Activated CD4-positive, alpha-beta T cell treated with anti-CD3 and anti-CD28 coated beads, Interleukin-2, amount 10 ng/mL, durations not matched to agents 7 days and 5 days (primary cell): ENCODE results near the gene PEMT. TPM values are rescaled to one million over a fixed set of nuclear protein-coding genes. Genes with fewer than 3 reads are reported as not detected.
A peak's percentile ranks its signal among the peaks of the same experiment; 100 is the strongest.

ENCODE experiments used
- CTCF ChIA-PET: fragments of 350-600 bp; sonication (Branson Sonifier 250); formaldehyde crosslinking; loops from one replicate; lab custom pipeline; 2021; ENCODE audit warnings: antibody characterized with exemption; lab: Charles Lee
- POLR2A ChIA-PET: fragments of 350-600 bp; sonication (Branson Sonifier 250); formaldehyde crosslinking; loops from one replicate; lab custom pipeline; 2021; ENCODE audit warnings: antibody characterized with exemption; lab: Charles Lee
- DNase-seq: peaks from one replicate; pipeline ENCODE4 v3.0.0-alpha.2; 2020
- H3K27ac Mint-ChIP-seq: one replicate; pipeline ENCODE4 v1.8.0; 2021; ENCODE audit warnings: mild to moderate bottlenecking, moderate library complexity, mixed read lengths
- H3K27me3 Mint-ChIP-seq: one replicate; pipeline ENCODE4 v1.8.0; 2021; ENCODE audit warnings: mixed read lengths
- H3K36me3 Mint-ChIP-seq: one replicate; pipeline ENCODE4 v1.8.0; 2021; ENCODE audit warnings: low read depth, mixed read lengths
- H3K4me1 Mint-ChIP-seq: one replicate; pipeline ENCODE4 v1.8.0; 2021; ENCODE audit warnings: mixed read lengths
- H3K4me3 Mint-ChIP-seq: one replicate; pipeline ENCODE4 v1.8.0; 2021; ENCODE audit warnings: mild to moderate bottlenecking, moderate library complexity, mixed read lengths
- H3K9me3 Mint-ChIP-seq: one replicate; pipeline ENCODE4 v1.8.0; 2021; ENCODE audit warnings: mixed read lengths
- total RNA-seq, 2 experiments: library from RNA; stranded (reverse); gene quantifications; one replicate each; pipeline ENCODE4 v1.2.3, GENCODE V29; 2021

Gene PEMT
- total RNA-seq, 2 experiments from 2014 or later = 10.8 to 17.3 TPM

DNA sequence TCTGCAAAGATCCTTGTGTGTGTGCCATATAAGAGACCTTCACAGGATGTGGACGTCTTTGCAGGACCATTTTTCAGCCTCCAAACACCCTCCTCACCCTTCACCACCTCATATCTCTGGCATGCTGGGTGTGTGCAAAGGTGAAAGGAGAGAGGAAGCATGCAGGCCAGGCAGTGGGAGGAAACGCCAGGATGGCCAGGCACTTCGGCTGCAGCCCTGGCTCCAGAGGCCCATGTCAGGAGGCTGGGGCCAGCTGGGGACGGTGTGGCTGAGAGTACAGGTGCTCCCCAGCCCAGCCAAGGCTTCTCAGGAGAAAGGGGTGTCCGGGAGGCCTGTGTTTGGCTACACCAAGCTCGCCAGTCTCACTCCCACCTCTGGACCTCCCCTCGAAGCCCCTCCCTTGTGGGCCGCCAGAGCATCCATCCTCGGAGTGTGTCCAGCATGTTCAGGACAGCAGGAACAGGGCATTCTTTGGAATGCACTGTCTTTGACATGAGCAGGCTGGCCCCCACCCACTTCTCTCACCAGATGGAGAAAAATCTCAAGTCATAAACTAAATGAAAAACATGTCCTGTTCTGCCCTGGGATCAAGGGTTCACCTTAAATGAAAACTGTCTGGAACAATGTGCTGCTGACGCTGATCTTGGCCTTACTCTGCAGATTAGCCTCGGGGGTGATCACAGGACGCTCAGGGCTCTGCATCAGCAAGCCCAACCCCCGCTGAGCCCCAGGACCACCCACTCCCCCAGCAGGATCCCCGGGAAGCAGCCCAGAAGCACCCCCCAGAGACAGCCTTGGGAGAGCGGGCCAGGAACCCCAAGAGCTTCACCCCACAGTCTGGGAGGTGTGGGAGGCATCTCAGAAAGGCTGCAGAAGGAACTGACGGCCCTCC lies 15.9 kb downstream of the PEMT start:
- no peak for DNase-seq
- ChIA-PET POLR2A (no interaction called here), CTCF (interaction anchor here (0.7 to 1.0 kb wide), 2 partner anchors 8 to 34 kb away, joined by 3 read pairs; no protein-coding TSS in a partner anchor)
- Mint-ChIP-seq H3K36me3 (peaks cover 4% of the 10 kb centered on the region), H3K4me3 (no peak overlapping the region), H3K27me3 (no peaks in the 10 kb centered on the region), H3K4me1 (no peaks in the 10 kb centered on the region), H3K27ac (no peak overlapping the region), H3K9me3 (no peaks in the 10 kb centered on the region)

DNA sequence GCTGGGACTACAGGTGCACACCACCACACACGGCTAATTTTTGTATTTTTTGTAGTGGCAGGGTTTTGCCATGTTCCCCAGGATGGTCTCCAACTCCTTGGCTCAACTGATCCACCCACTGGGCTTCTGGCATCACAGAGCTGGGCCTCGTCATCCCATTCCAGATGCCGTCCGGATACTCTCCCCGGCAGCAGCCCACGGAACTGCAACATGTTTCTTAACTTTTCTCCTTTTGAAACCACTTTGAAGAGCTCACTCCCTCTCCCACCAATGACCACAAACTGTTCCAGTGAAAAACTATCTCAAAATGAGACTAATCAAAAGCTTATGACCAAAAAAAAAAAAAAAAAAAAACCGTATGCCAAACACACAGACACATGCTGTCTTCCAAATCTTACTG lies 17.6 kb downstream of the PEMT start:
- H3K4me3 Mint-ChIP-seq = no peak overlapping the region
- H3K27me3 Mint-ChIP-seq = no peaks in the 10 kb centered on the region
- H3K4me1 Mint-ChIP-seq = no peaks in the 10 kb centered on the region
- no peaks in the 10 kb centered on the region for H3K9me3 Mint-ChIP-seq
- peaks cover 4% of the 10 kb centered on the region for H3K36me3 Mint-ChIP-seq
- CTCF ChIA-PET = interaction anchor here (0.8 to 1.4 kb wide), 3 partner anchors 9 to 221 kb away, joined by 3 to 5 read pairs (median 3); no protein-coding TSS in a partner anchor
- H3K27ac Mint-ChIP-seq = no peak overlapping the region
- POLR2A ChIA-PET = interaction anchor here (0.6 kb wide), 1 partner anchor 129 kb away, joined by 3 read pairs; no protein-coding TSS in a partner anchor
- DNase-seq = no peak

DNA sequence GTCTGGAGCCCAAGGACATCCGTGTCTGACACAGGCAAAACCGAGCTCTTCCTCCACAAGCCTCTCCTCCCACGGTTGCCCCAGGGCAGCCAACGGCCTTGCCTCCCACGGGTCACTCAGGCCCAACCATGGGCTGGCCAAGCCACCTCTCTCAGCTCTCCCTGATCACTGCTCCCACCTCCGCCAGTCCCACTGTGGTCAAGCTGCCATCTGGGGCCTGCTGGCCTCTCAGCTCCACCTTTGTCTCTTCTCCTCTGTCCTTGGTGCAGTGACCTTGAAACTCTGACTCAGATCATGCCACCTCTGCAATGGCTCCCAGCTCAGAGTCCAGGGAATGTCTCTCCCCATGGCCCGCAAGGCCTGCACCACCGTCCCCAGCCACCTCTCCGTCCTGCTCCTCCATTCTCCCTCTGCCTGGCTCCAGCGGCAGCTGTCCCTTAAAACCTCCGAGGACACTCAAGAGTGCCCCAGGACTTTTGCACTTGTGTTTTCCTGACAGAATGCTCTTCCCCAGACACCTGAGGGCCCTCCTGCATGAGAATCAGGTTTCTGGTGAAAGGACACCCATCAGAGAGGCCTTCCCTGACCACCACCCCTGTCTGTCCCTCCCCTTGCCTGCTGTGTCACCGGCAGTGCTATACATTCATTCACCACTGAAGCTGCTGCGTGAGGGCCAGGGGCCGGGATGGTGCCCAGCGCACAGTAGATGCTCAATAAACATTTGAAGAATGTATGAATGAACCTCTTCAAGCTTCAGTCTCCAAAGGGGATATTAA lies 19.3 kb downstream of the PEMT start:
- no peak for DNase-seq
- Mint-ChIP-seq H3K4me1 (no peaks in the 10 kb centered on the region), H3K27ac (no peak overlapping the region), H3K4me3 (no peak overlapping the region), H3K9me3 (no peaks in the 10 kb centered on the region), H3K36me3 (peaks cover 4% of the 10 kb centered on the region), H3K27me3 (no peaks in the 10 kb centered on the region)
- CTCF ChIA-PET = interaction anchor here (1.5 kb wide), 1 partner anchor 75 kb away, joined by 3 read pairs; no protein-coding TSS in a partner anchor
- POLR2A ChIA-PET = no interaction called here

DNA sequence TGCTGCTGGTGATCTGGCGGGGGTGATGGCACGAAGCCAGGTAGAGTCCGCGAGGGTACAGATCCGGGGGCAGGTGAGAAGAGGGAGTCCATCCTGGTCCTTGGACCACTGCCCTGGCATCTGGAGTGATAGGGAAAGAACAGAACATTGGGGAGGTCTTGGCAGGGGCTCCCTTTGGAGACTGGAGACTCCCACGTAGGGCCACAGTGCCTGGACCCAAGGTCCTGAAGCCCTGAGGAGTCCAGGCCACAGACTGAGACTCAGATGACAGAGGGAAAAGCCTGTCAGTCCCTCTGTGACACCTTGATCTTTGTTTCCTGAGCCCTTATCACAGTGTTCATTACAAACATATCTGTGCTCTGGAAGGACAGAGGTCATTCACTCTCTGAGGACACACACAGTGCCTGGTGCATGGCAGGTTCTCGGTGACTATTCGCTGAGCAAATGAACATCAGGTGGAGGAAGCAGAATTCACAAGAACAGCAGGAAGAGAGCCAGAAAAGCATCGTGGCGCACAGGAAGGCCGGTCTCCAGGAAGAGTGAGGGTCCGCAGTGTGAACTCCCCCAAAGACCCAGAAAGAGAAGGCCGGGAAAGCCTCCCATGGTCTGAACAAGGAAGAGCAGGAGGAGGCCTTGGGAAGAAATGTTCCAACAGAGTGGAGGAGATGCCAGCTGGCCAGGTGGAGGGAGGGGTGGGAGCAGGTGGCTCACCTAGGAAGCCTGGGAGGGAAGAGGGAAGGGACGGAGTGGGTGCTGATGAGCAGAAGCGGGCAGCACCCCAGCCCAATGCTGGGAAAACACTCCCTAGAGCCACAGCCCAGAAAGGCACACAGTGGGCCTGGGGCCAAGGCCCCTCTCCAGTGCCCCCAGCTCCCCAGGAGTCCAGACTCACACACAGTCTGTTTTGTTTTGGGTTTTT lies 20.5 kb downstream of the PEMT start:
- CTCF ChIA-PET = interaction anchor here (1.5 kb wide), 1 partner anchor 74 kb away, joined by 3 read pairs; no protein-coding TSS in a partner anchor
- peaks cover 4% of the 10 kb centered on the region for H3K36me3 Mint-ChIP-seq
- H3K27ac Mint-ChIP-seq = no peak overlapping the region
- no peak for DNase-seq
- POLR2A ChIA-PET = no interaction called here
- H3K27me3 Mint-ChIP-seq = no peaks in the 10 kb centered on the region
- H3K9me3 Mint-ChIP-seq = no peaks in the 10 kb centered on the region
- H3K4me1 Mint-ChIP-seq = no peaks in the 10 kb centered on the region
- no peak overlapping the region for H3K4me3 Mint-ChIP-seq

DNA sequence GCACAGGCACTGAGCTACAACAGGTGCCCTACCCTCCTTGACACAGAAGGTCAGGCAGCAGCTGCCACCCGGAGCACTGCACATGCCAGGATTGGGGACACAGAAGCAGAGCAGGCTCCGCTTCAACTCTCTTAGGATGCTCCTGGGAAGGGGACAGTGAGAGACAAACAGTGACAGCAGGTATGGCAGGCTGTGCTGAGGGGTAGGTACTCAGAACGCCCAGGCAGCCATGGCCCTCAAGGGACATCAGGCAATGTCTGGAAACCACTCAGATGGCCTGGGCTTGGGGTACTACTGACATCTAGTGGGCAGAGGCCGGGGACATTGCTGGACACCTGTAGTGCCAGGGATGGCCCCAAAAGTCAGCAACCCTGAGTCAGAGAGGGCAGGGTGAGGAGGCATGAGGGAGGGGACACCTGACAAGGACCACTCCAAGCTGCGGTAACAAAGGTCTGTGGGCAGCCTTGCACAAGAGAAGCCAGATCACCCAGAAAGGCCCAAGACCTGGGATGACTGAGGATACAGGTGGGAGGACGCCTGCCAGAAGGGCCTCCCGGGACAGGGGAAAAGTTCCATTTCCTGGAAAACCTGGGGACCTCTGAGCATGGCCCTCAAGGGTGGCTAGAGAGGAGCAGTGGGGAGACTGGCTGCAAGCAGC lies 21.2 kb downstream of the PEMT start:
- Mint-ChIP-seq H3K27me3 (no peaks in the 10 kb centered on the region), H3K36me3 (peaks cover 3% of the 10 kb centered on the region), H3K27ac (no peak overlapping the region), H3K4me3 (no peak overlapping the region), H3K9me3 (no peaks in the 10 kb centered on the region), H3K4me1 (no peaks in the 10 kb centered on the region)
- DNase-seq = no peak
- ChIA-PET POLR2A (no interaction called here), CTCF (interaction anchor here (2.1 kb wide), 1 partner anchor 73 kb away, joined by 8 read pairs; no protein-coding TSS in a partner anchor)

DNA sequence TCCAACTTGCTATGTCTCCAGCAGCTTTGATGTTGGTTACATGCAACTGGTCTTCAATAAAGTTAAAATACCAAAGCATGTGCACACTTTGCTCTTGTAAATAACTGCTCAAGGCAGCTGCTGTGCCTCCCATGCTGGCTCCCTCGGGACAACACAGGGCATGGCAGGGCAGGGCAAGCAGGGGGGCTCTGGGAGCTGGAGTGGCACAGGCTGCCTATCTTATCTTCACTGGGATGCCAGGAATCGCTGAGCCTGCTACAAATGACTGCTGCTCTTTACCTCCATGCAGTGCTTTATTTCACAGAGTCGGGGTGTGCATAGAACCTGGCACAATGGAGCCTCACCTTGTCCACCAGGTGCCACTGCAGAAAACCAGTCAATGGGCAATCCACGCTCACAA lies 21.8 kb downstream of the PEMT start:
- no peaks in the 10 kb centered on the region for H3K4me1 Mint-ChIP-seq
- no peak overlapping the region for H3K27ac Mint-ChIP-seq
- POLR2A ChIA-PET = no interaction called here
- no peak overlapping the region for H3K4me3 Mint-ChIP-seq
- no peaks in the 10 kb centered on the region for H3K27me3 Mint-ChIP-seq
- CTCF ChIA-PET = interaction anchor here (1.3 to 2.1 kb wide), 4 partner anchors 8 to 216 kb away, joined by 3 to 8 read pairs (median 4); no protein-coding TSS in a partner anchor
- no peaks in the 10 kb centered on the region for H3K9me3 Mint-ChIP-seq
- H3K36me3 Mint-ChIP-seq = no peaks in the 10 kb centered on the region
- DNase-seq = no peak

DNA sequence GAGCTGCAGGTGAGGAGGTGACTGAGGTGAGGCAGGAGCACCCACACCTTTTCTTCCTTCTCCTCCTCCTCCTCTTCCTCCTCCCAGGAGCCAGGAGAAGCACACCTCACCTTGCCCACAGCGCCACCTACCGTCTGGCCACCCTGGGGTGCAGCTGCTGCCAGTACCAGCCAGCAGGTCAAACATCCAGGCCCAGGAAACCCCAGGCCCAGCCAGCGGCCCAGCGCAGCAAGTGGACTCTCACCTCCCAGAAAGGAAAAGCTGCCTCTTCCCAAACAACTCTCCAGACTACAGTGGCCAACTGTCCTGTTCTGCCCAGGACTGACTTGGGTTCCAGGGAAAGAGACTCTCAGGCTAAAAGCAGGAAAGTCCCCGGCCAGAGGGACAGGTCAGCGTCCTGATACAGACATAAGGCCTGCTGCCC lies 22.7 kb downstream of the PEMT start:
- H3K27ac Mint-ChIP-seq = no peak overlapping the region
- no peaks in the 10 kb centered on the region for H3K27me3 Mint-ChIP-seq
- CTCF ChIA-PET = interaction anchor here (0.6 to 2.1 kb wide), 9 partner anchors 9 to 215 kb away, joined by 3 to 8 read pairs (median 4); no protein-coding TSS in a partner anchor
- H3K4me3 Mint-ChIP-seq = no peak overlapping the region
- POLR2A ChIA-PET = no interaction called here
- no peaks in the 10 kb centered on the region for H3K9me3 Mint-ChIP-seq
- peak; percentile 64 for DNase-seq
- H3K4me1 Mint-ChIP-seq = no peaks in the 10 kb centered on the region
- H3K36me3 Mint-ChIP-seq = no peaks in the 10 kb centered on the region

DNA sequence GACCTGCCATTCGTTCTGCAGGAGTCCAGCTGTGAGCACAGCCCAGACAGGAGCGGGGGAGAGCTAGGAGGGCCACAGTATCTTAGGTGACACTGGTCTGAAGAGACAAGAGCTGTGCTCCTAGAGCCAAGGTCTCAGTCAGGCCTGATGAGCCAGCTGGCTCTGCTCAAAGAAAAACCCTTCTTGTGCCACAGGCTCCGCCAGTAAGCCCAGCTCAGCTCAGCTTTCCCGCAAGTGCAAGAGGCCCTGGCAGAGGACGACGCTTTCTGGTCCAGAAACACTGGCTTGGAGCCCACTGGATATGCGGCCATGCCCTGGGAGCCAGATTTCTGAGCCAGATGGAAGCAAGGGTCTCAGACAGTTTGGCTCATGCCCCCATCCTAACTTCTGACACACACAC lies 23.9 kb downstream of the PEMT start:
- Mint-ChIP-seq H3K9me3 (no peaks in the 10 kb centered on the region), H3K27ac (no peak overlapping the region), H3K4me3 (no peak overlapping the region), H3K4me1 (no peaks in the 10 kb centered on the region), H3K27me3 (no peaks in the 10 kb centered on the region), H3K36me3 (no peaks in the 10 kb centered on the region)
- ChIA-PET POLR2A (no interaction called here), CTCF (interaction anchor here (1.2 to 1.7 kb wide), 3 partner anchors 14 to 46 kb away, joined by 3 to 4 read pairs (median 4); partner anchors contain the start of gene PEMT)
- DNase-seq = no peak

DNA sequence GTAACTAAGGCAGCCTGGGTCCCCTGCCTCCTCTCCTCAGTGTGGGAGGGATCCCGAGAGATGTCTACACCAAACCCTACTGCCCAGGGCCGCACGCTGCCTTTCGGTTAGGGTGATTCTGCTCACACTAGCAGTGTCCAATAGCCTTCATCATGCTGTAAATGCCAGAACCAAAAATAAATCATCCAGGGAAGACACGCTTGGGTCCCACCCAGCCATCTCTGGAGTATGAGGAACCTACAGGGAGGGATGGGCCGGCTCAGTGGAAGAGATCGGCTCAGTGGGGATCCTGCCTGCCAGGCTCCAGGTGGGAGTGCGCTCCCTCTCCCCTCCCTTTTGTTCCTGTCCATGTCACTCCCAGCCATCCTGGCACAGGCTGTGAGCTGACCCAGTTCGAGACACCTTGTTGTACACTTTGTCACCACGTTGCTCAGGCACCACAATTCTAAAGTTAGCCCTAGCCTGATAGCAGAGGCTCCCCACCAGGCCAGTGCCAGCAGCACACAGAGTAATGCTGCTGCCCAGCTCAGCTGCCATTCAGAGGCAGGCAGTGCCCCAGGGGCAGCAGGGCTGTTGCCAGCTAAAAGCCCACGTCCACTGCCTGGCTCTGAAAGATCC lies 24.5 kb downstream of the PEMT start:
- Mint-ChIP-seq H3K27me3 (no peaks in the 10 kb centered on the region), H3K36me3 (no peaks in the 10 kb centered on the region), H3K4me3 (no peak overlapping the region), H3K27ac (no peak overlapping the region), H3K9me3 (no peaks in the 10 kb centered on the region), H3K4me1 (no peaks in the 10 kb centered on the region)
- DNase-seq = no peak
- ChIA-PET POLR2A (no interaction called here), CTCF (interaction anchor here (1.2 kb wide), 1 partner anchor 25 kb away, joined by 3 read pairs; the partner anchor contains the start of gene PEMT)

DNA sequence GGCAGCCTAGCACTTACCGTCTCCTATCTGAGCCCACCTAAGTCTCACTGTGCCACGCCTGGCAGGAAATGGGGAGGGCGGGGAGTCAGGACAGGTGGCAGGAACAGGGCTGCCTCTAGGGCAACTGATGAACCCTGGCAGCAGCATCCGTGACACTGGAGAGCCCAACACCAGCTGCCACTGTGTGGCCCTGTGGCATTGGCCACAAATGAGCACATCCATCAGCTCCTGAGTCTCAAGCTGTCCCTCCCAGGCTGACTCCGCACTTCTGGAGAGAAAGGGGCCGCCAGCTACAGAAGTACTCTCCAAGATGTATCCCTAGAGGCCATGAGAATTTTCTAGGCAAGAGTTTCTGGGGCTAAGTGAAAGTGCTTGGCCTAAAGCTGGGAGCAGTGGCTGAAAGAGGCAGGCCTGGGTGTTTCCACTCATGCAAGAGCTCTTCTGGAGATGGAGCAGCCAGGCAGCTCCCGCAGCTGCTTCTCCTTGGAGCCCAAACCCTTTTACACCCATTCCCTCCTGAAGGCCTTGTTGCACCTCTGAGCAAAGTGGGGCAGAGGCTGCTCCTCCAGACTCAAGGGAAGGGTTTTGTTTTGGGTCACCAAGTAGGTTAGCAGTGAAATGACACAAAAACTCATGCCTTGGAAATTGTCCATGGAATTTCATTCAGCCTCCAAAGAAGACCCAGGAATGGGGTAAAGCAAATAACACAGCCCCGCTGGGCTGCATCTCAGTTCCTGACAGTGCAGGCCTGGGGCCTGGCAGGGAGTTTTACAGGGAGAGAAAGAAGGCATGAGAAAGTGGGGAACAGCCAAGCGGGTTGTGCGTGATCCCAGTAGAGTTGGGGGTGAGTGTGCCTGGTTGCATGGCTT lies 25.8 kb downstream of the PEMT start:
- no peak overlapping the region for H3K4me3 Mint-ChIP-seq
- H3K27ac Mint-ChIP-seq = no peak overlapping the region
- POLR2A ChIA-PET = no interaction called here
- no peaks in the 10 kb centered on the region for H3K9me3 Mint-ChIP-seq
- no peaks in the 10 kb centered on the region for H3K27me3 Mint-ChIP-seq
- no peaks in the 10 kb centered on the region for H3K36me3 Mint-ChIP-seq
- H3K4me1 Mint-ChIP-seq = no peaks in the 10 kb centered on the region
- CTCF ChIA-PET = interaction anchor here (1.1 to 2.0 kb wide), 3 partner anchors 8 to 69 kb away, joined by 3 to 6 read pairs (median 5); no protein-coding TSS in a partner anchor
- no peak for DNase-seq
